IMR-90 (cell line): ENCODE results near the gene COL7A1. TPM values are rescaled to one million over a fixed set of nuclear protein-coding genes. Genes with fewer than 3 reads are reported as not detected.

Experiments used
- ATAC-seq: fragments of 200-7000 bp; cut with Tn5 transposase; 2 replicates; pipeline ENCODE4 v1.9.1; 2020; ENCODE audit warnings: low read depth, mild to moderate bottlenecking, moderate library complexity
- BruUV-seq: library from RNA; stranded (reverse); fragments of 400-500 nt; replicated peaks from 2 replicates; lab custom pipeline; 2021; lab: Mats Ljungman, UMichigan
- CTCF ChIA-PET: fragments of 300-600 bp; formaldehyde crosslinking; extraction: SDS; loops from one replicate; lab custom pipeline; 2021; ENCODE audit warnings: antibody characterized with exemption; lab: Yijun Ruan, JAX
- POLR2A ChIA-PET: fragments of 300-600 bp; sonication (Branson Sonifier 250); formaldehyde crosslinking; loops from one replicate; lab custom pipeline; 2022; ENCODE audit warnings: antibody characterized with exemption; ENCODE audit not compliant: unreplicated experiment; lab: Charles Lee
- DNase-seq: peaks from one replicate; pipeline ENCODE4 v3.0.0; 2013
- H2AFZ ChIP-seq: replicated peaks from 2 replicates; pipeline ENCODE3; 2013; ENCODE audit warnings: low read length, mild to moderate bottlenecking; ENCODE audit not compliant: poor library complexity
- H2AK5ac ChIP-seq: 2 replicates; pipeline ENCODE4 v1.6.1; 2013; ENCODE audit warnings: low read depth, low read length, inconsistent platforms
- H2AK9ac ChIP-seq: replicated peaks from 2 replicates; pipeline ENCODE3; 2013; ENCODE audit warnings: mild to moderate bottlenecking, low read depth, low read length, moderate library complexity; ENCODE audit not compliant: poor library complexity
- H2BK120ac ChIP-seq: 2 replicates; pipeline ENCODE4 v1.6.1; 2013; ENCODE audit warnings: low read depth, low read length, inconsistent platforms
- H2BK15ac ChIP-seq: 3 replicates; pipeline ENCODE4 v1.6.1; 2013; ENCODE audit warnings: low read depth, low read length, inconsistent platforms
- H2BK20ac ChIP-seq: 2 replicates; pipeline ENCODE4 v1.6.1; 2013; ENCODE audit warnings: low read depth, mild to moderate bottlenecking, inconsistent platforms, low read length, moderate library complexity
- H2BK5ac ChIP-seq: 2 replicates; pipeline ENCODE4 v1.6.1; 2013; ENCODE audit warnings: mild to moderate bottlenecking, low read depth, low read length, inconsistent platforms; ENCODE audit not compliant: poor library complexity, severe bottlenecking
- H3K14ac ChIP-seq: replicated peaks from 2 replicates; pipeline ENCODE4 v1.6.1; 2013; ENCODE audit warnings: low read depth, low read length, inconsistent platforms
- H3K18ac ChIP-seq: 2 replicates; pipeline ENCODE4 v1.6.1; 2013; ENCODE audit warnings: low read depth, low read length, control low read depth
- H3K23ac ChIP-seq: 2 replicates; pipeline ENCODE4 v1.6.1; 2013; ENCODE audit warnings: low read depth, low read length, inconsistent platforms
- H3K27ac ChIP-seq: 2 replicates; pipeline ENCODE4 v1.5.1; 2013; ENCODE audit warnings: mild to moderate bottlenecking, control low read depth, low read length; ENCODE audit not compliant: insufficient read depth
- H3K27me3 ChIP-seq: 2 replicates; pipeline ENCODE4 v1.6.1; 2013; ENCODE audit warnings: low read length; ENCODE audit not compliant: control insufficient read depth, insufficient read depth
- H3K36me3 ChIP-seq: 2 replicates; pipeline ENCODE4 v1.6.1; 2013; ENCODE audit warnings: low read length, mixed read lengths; ENCODE audit not compliant: control insufficient read depth, insufficient read depth
- H3K4ac ChIP-seq: 2 replicates; pipeline ENCODE4 v1.6.1; 2013; ENCODE audit warnings: low read depth, low read length, inconsistent platforms
- H3K4me1 ChIP-seq: 2 replicates; pipeline ENCODE4 v1.6.1; 2013; ENCODE audit warnings: low read length, mixed read lengths; ENCODE audit not compliant: control insufficient read depth, insufficient read depth
- H3K4me2 ChIP-seq: 2 replicates; pipeline ENCODE4 v1.6.1; 2013; ENCODE audit warnings: low read depth, mild to moderate bottlenecking, control low read depth, low read length, moderate library complexity
- H3K4me3 ChIP-seq: 2 replicates; pipeline ENCODE4 v1.5.1; 2013; ENCODE audit warnings: low read depth, mild to moderate bottlenecking, control low read depth, low read length, moderate library complexity; ENCODE audit not compliant: insufficient read depth
- H3K56ac ChIP-seq: 2 replicates; pipeline ENCODE4 v1.6.1; 2013; ENCODE audit warnings: low read length, inconsistent platforms; ENCODE audit not compliant: insufficient read depth; ENCODE audit errors: extremely low read depth
- H3K79me1 ChIP-seq, 2 experiments: 2 replicates each; pipeline ENCODE4 v1.6.1; 2013; ENCODE audit warnings: low read length in 2 of 2, inconsistent platforms in 1 of 2, low read depth in 1 of 2
- H3K9ac ChIP-seq: 2 replicates; pipeline ENCODE4 v1.6.1; 2013; ENCODE audit warnings: low read depth, low read length, control low read depth
- H3K9me1 ChIP-seq: 2 replicates; pipeline ENCODE4 v1.6.1; 2013; ENCODE audit warnings: low read length, inconsistent platforms; ENCODE audit not compliant: insufficient read depth
- H3K9me3 ChIP-seq: 2 replicates; pipeline ENCODE4 v1.6.1; 2013; ENCODE audit warnings: low read length; ENCODE audit not compliant: control insufficient read depth, insufficient read depth
- H4K20me1 ChIP-seq: 2 replicates; pipeline ENCODE4 v1.6.1; 2013; ENCODE audit warnings: low read length, inconsistent platforms; ENCODE audit not compliant: insufficient read depth
- H4K5ac ChIP-seq: 2 replicates; pipeline ENCODE4 v1.6.1; 2013; ENCODE audit warnings: mild to moderate bottlenecking, low read depth, low read length, control low read depth
- H4K8ac ChIP-seq, 2 experiments: 2 replicates each; pipeline ENCODE4 v1.6.1; 2013; ENCODE audit warnings: low read depth in 2 of 2, low read length in 2 of 2, control low read depth in 1 of 2, inconsistent platforms in 1 of 2
- H4K91ac ChIP-seq: 2 replicates; pipeline ENCODE4 v1.6.1; 2013; ENCODE audit warnings: low read depth, low read length, inconsistent platforms; ENCODE audit not compliant: insufficient read depth
- BHLHE40 ChIP-seq: fragments of 150-350 bp; IDR thresholded peaks from 2 replicates; pipeline ENCODE4 v1.6.1; 2016; ENCODE audit warnings: mild to moderate bottlenecking, low read depth, low read length
- CEBPB ChIP-seq: IDR thresholded peaks from 2 replicates; pipeline ENCODE4 v1.6.1; 2012; ENCODE audit warnings: low read depth, low read length, improper control_type of control experiment
- CHD1 ChIP-seq: IDR thresholded peaks from 2 replicates; pipeline ENCODE4 v1.6.1; 2012; ENCODE audit warnings: low read depth, low read length, improper control_type of control experiment
- CTCF ChIP-seq: conservative IDR thresholded peaks from 2 replicates; pipeline ENCODE4 v1.5.1; 2012; ENCODE audit warnings: mild to moderate bottlenecking, low read depth, low read length, improper control_type of control experiment
- ELK1 ChIP-seq: fragments of 150-350 bp; IDR thresholded peaks from 2 replicates; pipeline ENCODE4 v1.6.1; 2016; ENCODE audit warnings: low read depth, mild to moderate bottlenecking, low read length, moderate library complexity, borderline replicate concordance
- FOS ChIP-seq: fragments of 150-350 bp; IDR thresholded peaks from 2 replicates; pipeline ENCODE4 v1.6.1; 2016; ENCODE audit warnings: low read depth, low read length
- MAFK ChIP-seq: IDR thresholded peaks from 2 replicates; pipeline ENCODE4 v1.6.1; 2012; ENCODE audit warnings: low read depth, low read length, improper control_type of control experiment
- MAZ ChIP-seq: IDR thresholded peaks from 2 replicates; pipeline ENCODE4 v1.6.1; 2012; ENCODE audit warnings: low read depth, mild to moderate bottlenecking, low read length, improper control_type of control experiment, moderate library complexity, borderline replicate concordance
- MXI1 ChIP-seq: IDR thresholded peaks from 2 replicates; pipeline ENCODE4 v1.6.1; 2012; ENCODE audit warnings: low read depth, mild to moderate bottlenecking, low read length, moderate library complexity, borderline replicate concordance
- NFE2L2 ChIP-seq: fragments of 150-350 bp; IDR thresholded peaks from 2 replicates; pipeline ENCODE4 v1.6.1; 2016; ENCODE audit warnings: low read depth, mild to moderate bottlenecking, low read length
- POLR2A ChIP-seq: IDR thresholded peaks from 2 replicates; pipeline ENCODE4 v1.6.1; 2012; ENCODE audit warnings: mild to moderate bottlenecking, low read depth, low read length
- RAD21 ChIP-seq: IDR thresholded peaks from 2 replicates; pipeline ENCODE4 v1.6.1; 2012; ENCODE audit warnings: low read length, improper control_type of control experiment
- RCOR1 ChIP-seq: IDR thresholded peaks from 2 replicates; pipeline ENCODE4 v1.6.1; 2012; ENCODE audit warnings: mild to moderate bottlenecking, low read length, improper control_type of control experiment; ENCODE audit not compliant: insufficient replicate concordance
- RFX5 ChIP-seq: IDR thresholded peaks from 2 replicates; pipeline ENCODE4 v1.8.0; 2012; ENCODE audit warnings: low read depth, mild to moderate bottlenecking, low read length, moderate library complexity
- SMC3 ChIP-seq: fragments of 150-350 bp; IDR thresholded peaks from 2 replicates; pipeline ENCODE4 v1.6.1; 2016; ENCODE audit warnings: low read depth, mild to moderate bottlenecking, antibody characterized with exemption, low read length, moderate library complexity
- USF2 ChIP-seq: fragments of 150-350 bp; IDR thresholded peaks from 2 replicates; pipeline ENCODE4 v1.6.1; 2017; ENCODE audit warnings: mild to moderate bottlenecking, antibody characterized with exemption, low read length, low read depth
- WGBS, 2 experiments: methylation state at CpG; one replicate each; pipeline versions ENCODE4 v1.1.5 to v1.1.7; 2013; ENCODE audit warnings: missing lambda C conversion rate in 2 of 2; ENCODE audit not compliant: insufficient read length in 1 of 2; ENCODE audit errors: extremely low coverage in 2 of 2; 5-methylcytosine and 5-hydroxymethylcytosine counted together
- dilution Hi-C: fragments of 300-500 bp; cut with HindIII; formaldehyde crosslinking; loops from one replicate; pipeline ENCODE4 v1.14.3; 2018; ENCODE audit warnings: low sequenced_read_pairs; ENCODE audit not compliant: unreplicated experiment
- in situ Hi-C: fragments of 300-500 bp; cut with MboI; formaldehyde crosslinking; loops from 3 replicates; pipeline ENCODE4 v1.14.3; 2019; ENCODE audit warnings: low sequenced_read_pairs, inconsistent platforms, mixed read lengths
- intact Hi-C: fragments of 100-400 bp; cut with micrococcal nuclease; formaldehyde crosslinking; loops from 2 replicates; pipeline ENCODE4 v1.10.0; 2022
- polyA plus RNA-seq, 3 experiments: library from polyadenylated mRNA; depleted of rRNA; stranded (reverse); fragments of >200 nt; gene quantifications; 2 replicates each; pipeline ENCODE4 v1.2.3, GENCODE V29; 2012; ENCODE audit warnings: low replicate concordance in 1 of 3
- total RNA-seq: library from RNA; depleted of rRNA; stranded (reverse); fragments of >200 nt; gene quantifications from 2 replicates; pipeline ENCODE4 v1.2.3, GENCODE V29; 2012

The COL7A1 gene
- total and polyA plus RNA-seq, 2 of the 4 experiments (the other 2 are of a cell fraction), result 4.1 to 20.3 TPM

- Histone ChIP-seq H2AK9ac (no peak overlapping the region), H3K23ac (no peak overlapping the region), H3K4me3 (no peak overlapping the region), H2AFZ (no peak overlapping the region), H3K9me3 (no peaks in the 10 kb centered on the region), H3K9ac (no peak overlapping the region), H2BK120ac (no peak overlapping the region), H3K36me3 (peaks cover 31% of the 10 kb centered on the region), H3K27me3 (no peaks in the 10 kb centered on the region), H2BK20ac (no peak overlapping the region), H4K91ac (no peak overlapping the region), H3K4me1 (no peaks in the 10 kb centered on the region), H2BK15ac (no peak overlapping the region), H3K4me2 (no peak overlapping the region), H3K9me1 (no peaks in the 10 kb centered on the region), H3K56ac (no peak overlapping the region), H4K5ac (no peak overlapping the region), H3K27ac (no peak overlapping the region), H4K8ac (no peak overlapping the region), H3K79me1 (peaks cover 7 to 8% of the 10 kb centered on the region in 2 experiments; a peak in 3 of 4 replicates), H2BK5ac (no peak overlapping the region), H4K20me1 (0 out of 2 replicates have a peak, but pooled peaks cover 6% of the 10 kb centered on the region), H3K4ac (no peak overlapping the region), H2AK5ac (no peak overlapping the region), H3K14ac (no peak overlapping the region), H3K18ac (no peak overlapping the region)
- ChIA-PET POLR2A (no interaction called here), CTCF (interaction anchor here (1.7 kb wide), 1 partner anchor 115 kb away, joined by 4 read pairs; no protein-coding TSS in a partner anchor)
- in situ Hi-C loops (loop anchor here (10.0 kb wide), 1 partner anchor 273 kb away; no protein-coding TSS in a partner anchor), dilution Hi-C loops (no loop called here), intact Hi-C loops (loop anchor here (1.0 to 5.0 kb wide), 4 partner anchors 75 to 356 kb away; no protein-coding TSS in a partner anchor)
- DNase-seq (no peak), ATAC-seq (no peak)
- TF ChIP-seq NFE2L2 (no peak), CEBPB (no peak), USF2 (no peak), POLR2A (no peak), RAD21 (no peak), ELK1 (no peak), RCOR1 (no peak), MAFK (no peak), MXI1 (no peak), SMC3 (no peak), MAZ (no peak), BHLHE40 (no peak), CHD1 (no peak), CTCF (no peak), RFX5 (no peak), FOS (no peak)
- no TSS peak for BruUV-seq
- WGBS, 2 experiments, result no CpG with 5 or more reads among the region's 5 CpGs
Measured at GRCh38 chr3:48548126-48548525, 47.0 kb downstream of the COL7A1 start.
